ENCODE results near the gene PFDN4.

Gene PFDN4

GRCh38 chr20:54268941-54269340 is 61.1 kb downstream of the PFDN4 start:
- DNase-seq (ENCODE audit: low spot score): no peak

All from ecto neural progenitor cell (in vitro differentiated cells).